Activated naive CD4-positive, alpha-beta T cell treated with anti-CD3 and anti-CD28 coated beads for 36 hours (primary cell): ENCODE measurements around the gene SERPINA4. TPM values are rescaled to one million over a fixed set of nuclear protein-coding genes. Genes with fewer than 3 reads are reported as not detected.

ENCODE experiments used
- CTCF ChIA-PET: fragments of 350-600 bp; sonication (Branson Sonifier 250); formaldehyde crosslinking; loops from one replicate; lab custom pipeline; 2021; ENCODE audit warnings: antibody characterized with exemption; lab: Charles Lee
- DNase-seq: peaks from one replicate; pipeline ENCODE4 v3.0.0-alpha.2; 2020
- H3K27ac Mint-ChIP-seq: one replicate; pipeline ENCODE4 v1.8.0; 2021; ENCODE audit warnings: mild to moderate bottlenecking, mixed read lengths
- H3K27me3 Mint-ChIP-seq: one replicate; pipeline ENCODE4 v1.8.0; 2021; ENCODE audit warnings: low read depth, mixed read lengths
- H3K36me3 Mint-ChIP-seq: one replicate; pipeline ENCODE4 v1.8.0; 2021; ENCODE audit warnings: low read depth, mixed read lengths
- H3K4me1 Mint-ChIP-seq: one replicate; pipeline ENCODE4 v1.8.0; 2021; ENCODE audit warnings: low read depth, mixed read lengths
- H3K4me3 Mint-ChIP-seq: one replicate; pipeline ENCODE4 v1.8.0; 2021; ENCODE audit warnings: mild to moderate bottlenecking, moderate library complexity, mixed read lengths
- H3K9me3 Mint-ChIP-seq: one replicate; pipeline ENCODE4 v1.8.0; 2021; ENCODE audit warnings: mixed read lengths
- intact Hi-C: fragments of 100-400 bp; cut with micrococcal nuclease; formaldehyde crosslinking; loops from one replicate; pipeline ENCODE4 v1.15.1; 2023
- total RNA-seq, 2 experiments: library from RNA; stranded (reverse); gene quantifications; one replicate each; pipeline ENCODE4 v1.2.3, GENCODE V29; 2021

SERPINA4 gene
- total RNA-seq, 2 experiments from 2014 or later: not detected

- Mint-ChIP-seq H3K27ac (no peak overlapping the region), H3K4me1 (no peaks in the 10 kb centered on the region), H3K4me3 (no peak overlapping the region), H3K27me3 (no peaks in the 10 kb centered on the region), H3K9me3 (peaks cover 27% of the 10 kb centered on the region), H3K36me3 (no peaks in the 10 kb centered on the region)
- intact Hi-C loops: no loop called here
- no peak for DNase-seq
- CTCF ChIA-PET: no interaction called here
Measured at GRCh38 chr14:94615823-94616570, 54.8 kb downstream of the SERPINA4 start.

GRCh38 chr14:94617366-94617941 lies 56.2 kb downstream of the SERPINA4 start:
- Mint-ChIP-seq H3K27ac (no peak overlapping the region), H3K9me3 (peaks cover 27% of the 10 kb centered on the region), H3K27me3 (no peaks in the 10 kb centered on the region), H3K4me1 (no peaks in the 10 kb centered on the region), H3K4me3 (no peak overlapping the region), H3K36me3 (no peaks in the 10 kb centered on the region)
- intact Hi-C loops: no loop called here
- CTCF ChIA-PET: interaction anchor here (0.6 kb wide), 1 partner anchor 282 kb away, joined by 3 read pairs; no protein-coding TSS in a partner anchor
- no peak for DNase-seq

- Mint-ChIP-seq H3K27ac (no peak overlapping the region), H3K36me3 (no peaks in the 10 kb centered on the region), H3K4me3 (no peak overlapping the region), H3K27me3 (no peaks in the 10 kb centered on the region), H3K9me3 (peaks cover 27% of the 10 kb centered on the region), H3K4me1 (no peaks in the 10 kb centered on the region)
- DNase-seq: no peak
- intact Hi-C loops: no loop called here
- CTCF ChIA-PET: interaction anchor here (0.7 kb wide), 1 partner anchor 14 kb away, joined by 3 read pairs; no protein-coding TSS in a partner anchor
Measured at GRCh38 chr14:94617988-94618822, 57.0 kb downstream of the SERPINA4 start.

- intact Hi-C loops: no loop called here
- CTCF ChIA-PET: interaction anchor here (0.7 kb wide), 1 partner anchor 15 kb away, joined by 3 read pairs; no protein-coding TSS in a partner anchor
- H3K9me3 Mint-ChIP-seq: peaks cover 27% of the 10 kb centered on the region
- no peaks in the 10 kb centered on the region for H3K36me3 Mint-ChIP-seq
- no peak for DNase-seq
- H3K27me3 Mint-ChIP-seq: no peaks in the 10 kb centered on the region
- H3K27ac Mint-ChIP-seq: no peak overlapping the region
- H3K4me1 Mint-ChIP-seq: no peaks in the 10 kb centered on the region
- H3K4me3 Mint-ChIP-seq: no peak overlapping the region
Measured at GRCh38 chr14:94619297-94619696, 58.1 kb downstream of the SERPINA4 start.

Other genes with a start within 250 kb of the SERPINA4 start
- gene SERPINA6, start 238.1 kb upstream of the SERPINA4 start, total RNA-seq: not detected
- not detected for gene SERPINA2, start 194.7 kb upstream of the SERPINA4 start, total RNA-seq
- gene SERPINA1, start 172.8 kb upstream of the SERPINA4 start, total RNA-seq: 1 to 10 TPM; 3.1 to 4.3 TPM
- gene SERPINA11, start 108.6 kb upstream of the SERPINA4 start, total RNA-seq: not detected
- not detected for gene SERPINA9, start 85.2 kb upstream of the SERPINA4 start, total RNA-seq
- not detected for gene SERPINA12, start 52.0 kb upstream of the SERPINA4 start, total RNA-seq
- gene SERPINA5, start 20.0 kb downstream of the SERPINA4 start, total RNA-seq: not detected
- not detected for gene SERPINA3, start 50.9 kb downstream of the SERPINA4 start, total RNA-seq
- not detected for gene GSC, start 208.7 kb downstream of the SERPINA4 start, total RNA-seq